Measurements from ENCODE around the gene PIP4K2A. TPM values are rescaled to one million over a fixed set of nuclear protein-coding genes. Genes with fewer than 3 reads are reported as not detected.
"Not testable (repeated sequence)": the region's sequence is repeated elsewhere in the genome, so short reads cannot be mapped to it uniquely, and the experiment has no call there.

The PIP4K2A gene
- total RNA-seq, 1 donor from 2014 or later = 24.0 TPM

DNA sequence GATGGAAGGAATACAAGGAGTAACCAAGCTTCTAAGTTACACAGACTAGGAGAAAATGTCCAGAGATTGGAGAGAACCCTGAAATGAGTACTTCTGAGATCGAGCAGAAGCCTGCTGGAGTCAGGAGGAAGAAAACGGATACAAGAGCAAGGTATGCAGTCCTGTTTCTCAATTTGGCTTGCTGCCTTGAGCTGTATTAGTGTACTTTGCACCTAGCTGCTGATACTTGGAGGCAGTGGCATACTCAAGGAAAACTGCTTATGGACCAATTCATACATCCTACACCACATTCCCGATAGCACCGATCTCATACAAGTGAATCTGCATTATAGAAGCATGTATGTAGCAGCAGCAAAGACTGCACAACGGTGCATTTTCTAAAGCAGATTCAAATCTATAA, 14.4 kb downstream of the PIP4K2A start:
- H3K9ac ChIP-seq (ENCODE audit: low read depth in 1 of 3, low read length in 3 of 3) = no peak overlapping the region
- H3K27me3 ChIP-seq (ENCODE audit: control insufficient read depth in 3 of 3, insufficient read depth in 3 of 3, low read length in 3 of 3) = no peaks in the 10 kb centered on the region
- no peak overlapping the region for H3K4me3 ChIP-seq (ENCODE audit: low read length in 3 of 3)
- H3K4me1 ChIP-seq (ENCODE audit: control insufficient read depth in 3 of 3, insufficient read depth in 3 of 3, low read length in 3 of 3) = no peaks in the 10 kb centered on the region
- no peaks in the 10 kb centered on the region for H3K9me3 ChIP-seq (ENCODE audit: control insufficient read depth in 3 of 3, low read length in 3 of 3)
- no peaks in the 10 kb centered on the region for H3K36me3 ChIP-seq (ENCODE audit: control insufficient read depth in 3 of 3, insufficient read depth in 3 of 3, low read length in 3 of 3)
- H3K27ac ChIP-seq (ENCODE audit: low read depth, low read length) = no peak overlapping the region

DNA sequence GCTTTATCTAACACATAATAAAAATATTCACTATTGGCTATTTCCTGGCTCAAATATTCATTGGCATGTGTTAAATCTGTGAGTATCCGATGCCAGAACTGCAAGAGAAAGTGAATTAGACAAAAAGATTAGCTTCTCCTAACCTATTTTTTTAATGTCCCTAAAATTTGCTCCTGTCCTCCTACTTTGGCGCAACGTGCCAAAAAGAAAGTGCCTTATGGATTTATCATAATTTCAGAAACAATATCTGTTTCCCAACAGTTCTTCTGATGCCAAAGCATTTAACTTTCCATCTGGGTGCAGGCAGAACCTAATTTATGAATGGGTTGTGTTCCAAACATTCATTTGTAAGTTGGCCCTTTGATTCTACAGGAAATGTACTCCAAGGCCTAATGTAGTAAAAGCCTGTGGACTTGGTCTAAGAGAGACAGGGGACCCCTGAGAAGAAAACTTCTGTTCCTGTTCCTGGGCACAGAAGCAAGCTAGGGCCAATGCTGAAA, 15.4 kb downstream of the PIP4K2A start:
- Histone ChIP-seq H3K27ac (ENCODE audit: low read depth, low read length) (no peak overlapping the region), H3K9ac (ENCODE audit: low read depth in 1 of 3, low read length in 3 of 3) (no peak overlapping the region), H3K27me3 (ENCODE audit: control insufficient read depth in 3 of 3, insufficient read depth in 3 of 3, low read length in 3 of 3) (no peaks in the 10 kb centered on the region), H3K36me3 (ENCODE audit: control insufficient read depth in 3 of 3, insufficient read depth in 3 of 3, low read length in 3 of 3) (no peaks in the 10 kb centered on the region), H3K9me3 (ENCODE audit: control insufficient read depth in 3 of 3, low read length in 3 of 3) (no peaks in the 10 kb centered on the region), H3K4me3 (ENCODE audit: low read length in 3 of 3) (no peak overlapping the region), H3K4me1 (ENCODE audit: control insufficient read depth in 3 of 3, insufficient read depth in 3 of 3, low read length in 3 of 3) (no peaks in the 10 kb centered on the region)

DNA sequence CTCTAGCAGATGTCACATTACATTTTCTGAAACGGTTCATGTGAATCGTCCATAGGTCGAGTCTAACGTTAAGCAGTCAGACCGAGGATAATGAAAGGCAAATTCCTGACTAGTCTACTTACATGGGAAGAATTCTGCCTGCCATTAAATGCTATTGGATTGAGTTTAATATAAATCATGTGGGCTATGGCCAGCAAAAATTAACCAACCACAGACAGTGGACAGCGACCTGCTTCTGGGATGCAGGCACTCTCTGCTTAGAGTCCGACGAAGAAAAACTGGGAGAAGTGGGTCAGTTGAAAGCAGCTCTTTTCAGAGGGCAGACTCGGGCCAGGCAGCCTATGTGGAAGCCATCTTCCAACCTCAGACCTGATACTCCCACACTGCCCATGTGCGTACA, 16.6 kb downstream of the PIP4K2A start:
- Histone ChIP-seq H3K27ac (ENCODE audit: low read depth, low read length) (no peak overlapping the region), H3K4me1 (ENCODE audit: control insufficient read depth in 3 of 3, insufficient read depth in 3 of 3, low read length in 3 of 3) (no peaks in the 10 kb centered on the region), H3K27me3 (ENCODE audit: control insufficient read depth in 3 of 3, insufficient read depth in 3 of 3, low read length in 3 of 3) (no peaks in the 10 kb centered on the region), H3K36me3 (ENCODE audit: control insufficient read depth in 3 of 3, insufficient read depth in 3 of 3, low read length in 3 of 3) (no peaks in the 10 kb centered on the region), H3K9ac (ENCODE audit: low read depth in 1 of 3, low read length in 3 of 3) (no peak overlapping the region), H3K4me3 (ENCODE audit: low read length in 3 of 3) (no peak overlapping the region), H3K9me3 (ENCODE audit: control insufficient read depth in 3 of 3, low read length in 3 of 3) (no peaks in the 10 kb centered on the region)

DNA sequence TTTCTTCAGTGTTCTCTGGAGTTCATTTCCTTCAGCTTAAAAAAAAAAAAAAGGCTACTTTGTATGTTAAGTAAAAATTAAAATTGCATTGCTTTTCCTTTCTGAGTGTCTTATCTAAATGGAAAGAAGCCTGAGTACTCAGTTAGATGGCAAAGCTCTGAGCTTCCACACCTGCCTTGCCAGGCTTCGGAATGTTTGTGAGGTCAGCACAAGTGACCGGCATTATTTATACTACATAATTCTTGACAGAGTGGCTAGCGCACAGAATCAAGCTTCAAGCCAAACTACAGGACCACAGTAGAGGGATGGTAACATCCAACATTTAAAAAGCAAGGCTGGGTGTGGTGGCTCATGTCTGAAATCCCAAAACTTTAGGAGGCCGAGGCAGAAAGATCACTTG, 17.3 kb downstream of the PIP4K2A start:
- no peak overlapping the region for H3K4me3 ChIP-seq (ENCODE audit: low read length in 3 of 3)
- no peak overlapping the region for H3K9ac ChIP-seq (ENCODE audit: low read depth in 1 of 3, low read length in 3 of 3)
- no peaks in the 10 kb centered on the region for H3K36me3 ChIP-seq (ENCODE audit: control insufficient read depth in 3 of 3, insufficient read depth in 3 of 3, low read length in 3 of 3)
- no peaks in the 10 kb centered on the region for H3K4me1 ChIP-seq (ENCODE audit: control insufficient read depth in 3 of 3, insufficient read depth in 3 of 3, low read length in 3 of 3)
- no peak overlapping the region for H3K27ac ChIP-seq (ENCODE audit: low read depth, low read length)
- H3K9me3 ChIP-seq (ENCODE audit: control insufficient read depth in 3 of 3, low read length in 3 of 3) = no peaks in the 10 kb centered on the region
- H3K27me3 ChIP-seq (ENCODE audit: control insufficient read depth in 3 of 3, insufficient read depth in 3 of 3, low read length in 3 of 3) = no peaks in the 10 kb centered on the region

DNA sequence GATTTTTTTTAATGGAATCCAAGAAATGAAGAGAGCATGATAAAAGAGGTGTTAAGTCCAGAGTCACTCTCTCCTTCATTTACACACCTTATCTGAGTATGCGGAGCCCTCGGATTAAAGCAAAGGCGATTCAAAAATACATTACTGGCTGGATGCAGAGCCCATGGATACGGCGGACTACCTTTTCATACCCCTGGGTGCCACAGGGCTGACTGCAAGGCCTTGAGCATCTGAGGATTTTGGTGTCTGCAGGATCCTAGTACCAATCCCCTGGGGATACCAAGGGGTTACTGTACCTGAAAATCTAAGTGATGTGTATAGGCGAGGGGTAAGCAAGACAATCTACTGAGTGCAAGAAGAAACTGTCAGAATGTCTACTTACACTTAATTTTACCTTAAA, 20.5 kb downstream of the PIP4K2A start:
- no peak overlapping the region for H3K27ac ChIP-seq (ENCODE audit: low read depth, low read length)
- H3K4me3 ChIP-seq (ENCODE audit: low read length in 3 of 3) = no peak overlapping the region
- H3K9ac ChIP-seq (ENCODE audit: low read depth in 1 of 3, low read length in 3 of 3) = no peak overlapping the region
- H3K36me3 ChIP-seq (ENCODE audit: control insufficient read depth in 3 of 3, insufficient read depth in 3 of 3, low read length in 3 of 3) = no peaks in the 10 kb centered on the region
- H3K4me1 ChIP-seq (ENCODE audit: control insufficient read depth in 3 of 3, insufficient read depth in 3 of 3, low read length in 3 of 3) = no peaks in the 10 kb centered on the region
- no peaks in the 10 kb centered on the region for H3K27me3 ChIP-seq (ENCODE audit: control insufficient read depth in 3 of 3, insufficient read depth in 3 of 3, low read length in 3 of 3)
- H3K9me3 ChIP-seq (ENCODE audit: control insufficient read depth in 3 of 3, low read length in 3 of 3) = no peaks in the 10 kb centered on the region

DNA sequence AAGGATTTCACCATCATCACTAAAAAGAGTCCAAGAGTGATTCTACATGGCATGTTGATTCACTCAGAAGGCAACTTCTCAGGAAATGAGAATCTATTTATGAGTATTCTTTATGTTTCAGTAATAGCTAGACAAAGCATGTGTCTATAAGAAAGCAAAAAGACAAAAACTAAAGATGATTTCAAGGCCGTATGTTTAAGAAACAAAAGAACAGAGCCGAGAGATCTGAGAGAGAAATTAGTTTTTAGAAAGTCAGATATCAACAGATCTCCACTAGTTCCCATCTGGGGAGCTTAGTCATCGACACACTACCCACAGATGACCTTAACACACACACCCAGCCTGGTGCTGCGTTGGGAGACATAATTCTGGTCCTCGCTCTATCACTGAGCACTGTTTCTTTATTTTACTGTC, 21.0 kb downstream of the PIP4K2A start:
- Histone ChIP-seq H3K36me3 (ENCODE audit: control insufficient read depth in 3 of 3, insufficient read depth in 3 of 3, low read length in 3 of 3) (no peaks in the 10 kb centered on the region), H3K4me3 (ENCODE audit: low read length in 3 of 3) (no peak overlapping the region), H3K27me3 (ENCODE audit: control insufficient read depth in 3 of 3, insufficient read depth in 3 of 3, low read length in 3 of 3) (no peaks in the 10 kb centered on the region), H3K9me3 (ENCODE audit: control insufficient read depth in 3 of 3, low read length in 3 of 3) (no peaks in the 10 kb centered on the region), H3K27ac (ENCODE audit: low read depth, low read length) (no peak overlapping the region), H3K4me1 (ENCODE audit: control insufficient read depth in 3 of 3, insufficient read depth in 3 of 3, low read length in 3 of 3) (no peaks in the 10 kb centered on the region), H3K9ac (ENCODE audit: low read depth in 1 of 3, low read length in 3 of 3) (no peak overlapping the region)

DNA sequence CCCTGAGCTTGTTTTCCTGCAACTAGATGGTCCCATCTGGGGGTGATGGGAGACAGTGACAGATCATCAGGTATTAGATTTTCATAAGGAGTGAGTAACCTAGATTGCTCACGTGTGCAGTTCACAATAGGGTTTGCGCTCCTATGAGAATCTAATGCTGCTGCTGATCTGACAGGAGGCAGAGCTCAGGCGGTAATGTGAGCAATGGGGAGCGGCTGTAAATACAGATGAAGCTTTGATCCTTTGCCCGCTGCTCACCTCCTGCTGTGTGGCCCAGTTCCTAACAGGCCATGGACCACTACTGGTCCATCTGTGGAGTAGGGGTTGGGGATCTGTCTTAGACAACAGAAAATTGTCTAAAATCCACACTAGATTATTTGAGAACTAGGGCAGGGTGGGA, 22.3 kb downstream of the PIP4K2A start:
- not testable (repeated sequence) for H3K4me3 ChIP-seq (ENCODE audit: low read length in 3 of 3); H3K36me3 ChIP-seq (ENCODE audit: control insufficient read depth in 3 of 3, insufficient read depth in 3 of 3, low read length in 3 of 3); H3K4me1 ChIP-seq (ENCODE audit: control insufficient read depth in 3 of 3, insufficient read depth in 3 of 3, low read length in 3 of 3); H3K9ac ChIP-seq (ENCODE audit: low read depth in 1 of 3, low read length in 3 of 3); H3K27ac ChIP-seq (ENCODE audit: low read depth, low read length); H3K9me3 ChIP-seq (ENCODE audit: control insufficient read depth in 3 of 3, low read length in 3 of 3); H3K27me3 ChIP-seq (ENCODE audit: control insufficient read depth in 3 of 3, insufficient read depth in 3 of 3, low read length in 3 of 3)

DNA sequence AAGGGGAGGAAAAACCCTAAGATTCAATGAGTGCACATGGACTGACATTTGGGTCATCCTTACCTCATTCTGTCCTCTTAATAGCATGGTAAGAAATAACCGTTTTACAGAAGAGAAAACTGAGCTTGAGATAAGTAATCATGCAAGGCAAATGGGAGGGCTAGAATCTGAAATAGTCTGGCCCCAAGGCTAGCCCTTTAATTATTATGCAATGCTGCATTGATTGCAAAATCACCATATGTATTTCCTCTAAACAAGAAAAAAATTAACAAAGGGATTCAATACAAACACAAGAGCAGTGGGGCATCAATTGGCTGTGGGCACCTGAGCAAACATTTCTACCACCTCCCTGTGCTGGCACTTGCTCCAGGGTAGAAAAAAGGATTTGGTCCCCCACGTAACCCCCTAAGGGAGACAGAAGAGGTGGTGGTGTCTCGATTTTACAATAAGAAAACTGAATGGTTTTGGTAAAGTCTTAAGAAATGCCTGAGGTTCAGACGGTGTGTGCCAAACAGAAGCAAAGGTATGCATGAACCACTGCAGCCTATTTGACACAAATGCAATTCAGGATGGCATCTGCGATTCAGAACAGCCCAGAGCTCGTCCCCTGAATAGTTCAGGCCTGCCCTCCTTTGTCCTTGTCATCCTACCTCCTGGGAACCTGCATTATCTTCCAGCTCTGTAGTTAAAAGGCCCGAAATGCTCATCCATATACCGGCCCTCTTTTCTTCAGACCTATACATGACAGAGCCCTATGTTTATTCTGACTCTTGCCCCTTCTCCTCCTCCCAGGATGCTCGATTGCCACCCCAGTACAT, 23.6 kb downstream of the PIP4K2A start:
- no peak overlapping the region for H3K27ac ChIP-seq (ENCODE audit: low read depth, low read length)
- no peaks in the 10 kb centered on the region for H3K36me3 ChIP-seq (ENCODE audit: control insufficient read depth in 3 of 3, insufficient read depth in 3 of 3, low read length in 3 of 3)
- H3K9ac ChIP-seq (ENCODE audit: low read depth in 1 of 3, low read length in 3 of 3) = no peak overlapping the region
- H3K9me3 ChIP-seq (ENCODE audit: control insufficient read depth in 3 of 3, low read length in 3 of 3) = no peaks in the 10 kb centered on the region
- H3K27me3 ChIP-seq (ENCODE audit: control insufficient read depth in 3 of 3, insufficient read depth in 3 of 3, low read length in 3 of 3) = no peaks in the 10 kb centered on the region
- peaks cover 0 to 5% (median 4%) of the 10 kb centered on the region in 3 donors for H3K4me1 ChIP-seq (ENCODE audit: control insufficient read depth in 3 of 3, insufficient read depth in 3 of 3, low read length in 3 of 3)
- H3K4me3 ChIP-seq (ENCODE audit: low read length in 3 of 3) = no peak overlapping the region

DNA sequence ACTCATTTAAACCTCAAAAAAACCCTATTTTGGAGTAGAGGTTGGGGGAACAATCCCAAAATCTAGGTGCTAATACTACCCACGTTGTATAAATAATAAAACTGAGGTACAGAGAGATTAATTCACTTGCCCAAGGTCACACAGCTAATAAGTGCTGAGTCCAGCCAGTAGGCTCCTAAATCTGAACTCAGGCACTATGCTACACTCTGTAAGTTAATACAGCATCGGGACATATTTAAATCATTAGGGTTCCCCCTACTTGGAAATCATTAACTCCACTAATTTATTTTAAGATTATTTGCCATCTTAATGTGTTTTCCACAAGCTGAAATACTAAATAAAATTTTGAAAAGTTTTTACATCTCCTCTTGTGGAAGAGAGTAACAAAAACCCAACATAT, 24.2 kb downstream of the PIP4K2A start:
- Histone ChIP-seq H3K27ac (ENCODE audit: low read depth, low read length) (no peak overlapping the region), H3K9ac (ENCODE audit: low read depth in 1 of 3, low read length in 3 of 3) (no peak overlapping the region), H3K27me3 (ENCODE audit: control insufficient read depth in 3 of 3, insufficient read depth in 3 of 3, low read length in 3 of 3) (no peaks in the 10 kb centered on the region), H3K36me3 (ENCODE audit: control insufficient read depth in 3 of 3, insufficient read depth in 3 of 3, low read length in 3 of 3) (no peaks in the 10 kb centered on the region), H3K4me1 (ENCODE audit: control insufficient read depth in 3 of 3, insufficient read depth in 3 of 3, low read length in 3 of 3) (peaks cover 0 to 6% (median 4%) of the 10 kb centered on the region in 3 donors), H3K9me3 (ENCODE audit: control insufficient read depth in 3 of 3, low read length in 3 of 3) (no peaks in the 10 kb centered on the region), H3K4me3 (ENCODE audit: low read length in 3 of 3) (no peak overlapping the region)

DNA sequence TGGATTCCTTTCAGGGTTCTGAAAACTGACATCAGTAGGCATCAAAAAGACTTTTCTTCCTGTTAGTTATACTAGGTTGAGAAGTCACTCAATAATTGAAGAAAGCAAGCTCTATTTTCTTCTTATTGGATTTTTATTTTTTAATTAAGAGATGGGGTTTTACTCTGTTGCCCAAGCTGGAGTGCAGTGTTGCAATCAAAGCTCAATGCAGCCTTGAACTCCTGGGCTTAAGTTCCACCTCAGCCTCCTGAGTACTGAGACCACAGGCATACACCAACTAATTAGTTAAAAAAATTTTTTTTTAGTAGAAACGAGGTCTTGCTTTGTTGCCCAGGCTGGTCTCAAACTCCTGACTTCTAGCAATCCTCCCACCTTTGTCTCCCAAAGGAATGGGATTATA, 28.0 kb downstream of the PIP4K2A start:
- no peaks in the 10 kb centered on the region for H3K9me3 ChIP-seq (ENCODE audit: control insufficient read depth in 3 of 3, low read length in 3 of 3)
- H3K4me1 ChIP-seq (ENCODE audit: control insufficient read depth in 3 of 3, insufficient read depth in 3 of 3, low read length in 3 of 3) = peaks cover 3 to 17% (median 8%) of the 10 kb centered on the region in 3 donors
- no peak overlapping the region for H3K9ac ChIP-seq (ENCODE audit: low read depth in 1 of 3, low read length in 3 of 3)
- no peak overlapping the region for H3K4me3 ChIP-seq (ENCODE audit: low read length in 3 of 3)
- H3K27me3 ChIP-seq (ENCODE audit: control insufficient read depth in 3 of 3, insufficient read depth in 3 of 3, low read length in 3 of 3) = no peaks in the 10 kb centered on the region
- H3K36me3 ChIP-seq (ENCODE audit: control insufficient read depth in 3 of 3, insufficient read depth in 3 of 3, low read length in 3 of 3) = no peaks in the 10 kb centered on the region
- no peak overlapping the region for H3K27ac ChIP-seq (ENCODE audit: low read depth, low read length)

All from skeletal muscle tissue (tissue), 4 donors.